ENCODE data around the gene DSCAML1.

Gene DSCAML1

DNA sequence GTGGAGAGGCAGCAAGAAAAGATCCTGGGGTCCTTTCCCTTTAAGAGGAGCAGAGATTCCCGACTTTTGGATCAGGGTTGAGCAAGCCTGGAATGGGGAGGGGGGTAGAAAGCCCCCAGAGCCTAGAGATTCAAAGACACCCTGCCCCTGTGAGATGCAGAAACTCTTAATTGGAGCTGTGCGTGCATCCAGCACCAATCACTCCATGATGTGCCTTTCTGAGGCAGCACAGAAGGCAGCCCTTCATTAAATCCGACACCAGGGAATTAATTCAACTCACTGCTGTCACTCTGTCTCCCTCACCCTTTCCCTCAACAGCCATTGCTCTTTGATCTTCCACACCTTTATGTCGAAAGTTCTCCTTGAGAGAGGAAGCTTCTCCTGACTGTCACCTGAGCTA is 43.0 kb downstream of the DSCAML1 start:
- Histone ChIP-seq H4K20me1 (ENCODE audit: insufficient read depth, low read length) (no peaks in the 10 kb centered on the region), H3K9ac (ENCODE audit: low read length) (no peak overlapping the region), H3K79me2 (ENCODE audit: insufficient read depth, low read length) (no peaks in the 10 kb centered on the region), H3K9me2 (ENCODE audit: low read depth, low read length) (no peaks in the 10 kb centered on the region), H3K4me3 (ENCODE audit: low read depth, low read length, poor library complexity, severe bottlenecking) (no peak overlapping the region), H3F3A (ENCODE audit: insufficient read depth, low read length) (no peaks in the 10 kb centered on the region), H2AFZ (ENCODE audit: low read length) (no peak overlapping the region), H3K9me3 (ENCODE audit: low read length) (no peaks in the 10 kb centered on the region), H3K4me1 (ENCODE audit: insufficient read depth, low read length, severe bottlenecking) (no peaks in the 10 kb centered on the region), H3K4me2 (ENCODE audit: low read length) (no peak overlapping the region), H3K27me3 (ENCODE audit: insufficient read depth, low read length) (no peaks in the 10 kb centered on the region), H3K36me3 (ENCODE audit: insufficient read depth, low read length) (no peaks in the 10 kb centered on the region), H3K27ac (ENCODE audit: low read depth, low read length, poor library complexity, severe bottlenecking) (no peak overlapping the region)
- TF ChIP-seq, protein P1, sequence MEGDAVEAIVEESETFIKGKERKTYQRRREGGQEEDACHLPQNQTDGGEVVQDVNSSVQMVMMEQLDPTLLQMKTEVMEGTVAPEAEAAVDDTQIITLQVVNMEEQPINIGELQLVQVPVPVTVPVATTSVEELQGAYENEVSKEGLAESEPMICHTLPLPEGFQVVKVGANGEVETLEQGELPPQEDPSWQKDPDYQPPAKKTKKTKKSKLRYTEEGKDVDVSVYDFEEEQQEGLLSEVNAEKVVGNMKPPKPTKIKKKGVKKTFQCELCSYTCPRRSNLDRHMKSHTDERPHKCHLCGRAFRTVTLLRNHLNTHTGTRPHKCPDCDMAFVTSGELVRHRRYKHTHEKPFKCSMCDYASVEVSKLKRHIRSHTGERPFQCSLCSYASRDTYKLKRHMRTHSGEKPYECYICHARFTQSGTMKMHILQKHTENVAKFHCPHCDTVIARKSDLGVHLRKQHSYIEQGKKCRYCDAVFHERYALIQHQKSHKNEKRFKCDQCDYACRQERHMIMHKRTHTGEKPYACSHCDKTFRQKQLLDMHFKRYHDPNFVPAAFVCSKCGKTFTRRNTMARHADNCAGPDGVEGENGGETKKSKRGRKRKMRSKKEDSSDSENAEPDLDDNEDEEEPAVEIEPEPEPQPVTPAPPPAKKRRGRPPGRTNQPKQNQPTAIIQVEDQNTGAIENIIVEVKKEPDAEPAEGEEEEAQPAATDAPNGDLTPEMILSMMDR (IDR thresholded peaks at IDR 0.05; ENCODE audit: low read length), result no peak
- TF ChIP-seq EZH2 (IDR thresholded peaks at IDR 0.05; ENCODE audit: borderline replicate concordance, low read length), result no peak

DNA sequence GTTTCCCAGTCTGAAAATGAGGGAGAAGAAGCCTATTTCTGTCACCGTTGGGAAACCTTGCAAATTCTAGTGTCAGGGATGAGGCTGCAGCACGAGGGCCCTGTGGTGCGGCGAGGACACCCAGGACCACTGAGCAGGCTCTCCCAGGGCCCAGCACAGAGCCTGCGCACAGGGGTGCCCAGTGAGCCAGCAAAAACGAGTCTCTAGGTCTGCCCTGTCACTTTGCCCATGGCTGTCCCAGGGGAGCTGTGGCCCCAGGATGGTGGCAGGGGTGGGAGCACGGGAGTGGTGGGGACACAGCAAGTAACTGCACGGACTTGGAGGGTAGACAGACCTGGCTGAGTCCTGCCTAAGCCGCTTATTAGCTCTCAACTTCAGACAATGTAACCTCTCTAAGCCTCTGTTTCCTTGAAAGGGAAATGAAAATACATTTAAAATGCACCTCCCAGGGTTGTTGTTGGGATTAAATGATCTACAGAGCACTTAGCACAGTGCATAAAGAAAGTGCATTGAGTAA is 44.2 kb downstream of the DSCAML1 start:
- Histone ChIP-seq H3F3A (ENCODE audit: insufficient read depth, low read length) (no peaks in the 10 kb centered on the region), H3K9ac (ENCODE audit: low read length) (no peak overlapping the region), H3K4me2 (ENCODE audit: low read length) (no peak overlapping the region), H3K79me2 (ENCODE audit: insufficient read depth, low read length) (no peaks in the 10 kb centered on the region), H3K4me3 (ENCODE audit: low read depth, low read length, poor library complexity, severe bottlenecking) (no peak overlapping the region), H4K20me1 (ENCODE audit: insufficient read depth, low read length) (no peaks in the 10 kb centered on the region), H3K9me3 (ENCODE audit: low read length) (no peaks in the 10 kb centered on the region), H3K27me3 (ENCODE audit: insufficient read depth, low read length) (no peaks in the 10 kb centered on the region), H3K27ac (ENCODE audit: low read depth, low read length, poor library complexity, severe bottlenecking) (no peak overlapping the region), H3K9me2 (ENCODE audit: low read depth, low read length) (no peaks in the 10 kb centered on the region), H3K4me1 (ENCODE audit: insufficient read depth, low read length, severe bottlenecking) (no peaks in the 10 kb centered on the region), H3K36me3 (ENCODE audit: insufficient read depth, low read length) (no peaks in the 10 kb centered on the region), H2AFZ (ENCODE audit: low read length) (no peak overlapping the region)
- TF ChIP-seq EZH2 (IDR thresholded peaks at IDR 0.05; ENCODE audit: borderline replicate concordance, low read length), result no peak
- TF ChIP-seq, protein P1 (IDR thresholded peaks at IDR 0.05; ENCODE audit: low read length), result no peak

DNA sequence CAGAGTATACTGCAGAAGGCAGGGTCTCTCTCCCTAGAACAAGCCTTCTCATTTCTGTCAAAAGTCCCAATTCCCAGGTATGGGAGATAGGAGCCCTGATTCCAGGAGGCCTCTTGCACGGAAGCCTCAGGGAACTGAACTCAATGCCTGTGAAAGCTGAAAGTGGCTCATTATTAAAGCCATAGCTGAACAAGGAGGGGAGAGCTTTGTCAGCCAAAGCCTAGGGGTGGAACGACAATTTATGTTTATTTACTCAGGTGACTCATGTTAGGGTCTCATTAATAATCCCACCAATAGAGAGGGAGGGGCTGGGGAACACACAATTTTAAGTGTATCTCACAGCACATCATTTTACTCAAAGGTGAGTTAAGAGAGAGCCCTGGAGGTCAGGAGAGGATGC is 44.9 kb downstream of the DSCAML1 start:
- no peak overlapping the region for H3K27ac ChIP-seq (ENCODE audit: low read depth, low read length, poor library complexity, severe bottlenecking)
- no peaks in the 10 kb centered on the region for H3K27me3 ChIP-seq (ENCODE audit: insufficient read depth, low read length)

More for the DNA sequence above, 44.9 kb downstream of the DSCAML1 start:
- no peaks in the 10 kb centered on the region for H3K4me1 ChIP-seq (ENCODE audit: insufficient read depth, low read length, severe bottlenecking)
- H3K4me2 ChIP-seq (ENCODE audit: low read length), result no peak overlapping the region
- TF ChIP-seq, protein P1 (IDR thresholded peaks at IDR 0.05; ENCODE audit: low read length), result no peak
- no peak for TF ChIP-seq EZH2 (IDR thresholded peaks at IDR 0.05; ENCODE audit: borderline replicate concordance, low read length)
- H3K9ac ChIP-seq (ENCODE audit: low read length), result no peak overlapping the region
- no peaks in the 10 kb centered on the region for H3K9me2 ChIP-seq (ENCODE audit: low read depth, low read length)
- no peaks in the 10 kb centered on the region for H3F3A ChIP-seq (ENCODE audit: insufficient read depth, low read length)
- H3K4me3 ChIP-seq (ENCODE audit: low read depth, low read length, poor library complexity, severe bottlenecking), result no peak overlapping the region
- H3K9me3 ChIP-seq (ENCODE audit: low read length), result no peaks in the 10 kb centered on the region
- H2AFZ ChIP-seq (ENCODE audit: low read length), result no peak overlapping the region
- H3K36me3 ChIP-seq (ENCODE audit: insufficient read depth, low read length), result no peaks in the 10 kb centered on the region
- H4K20me1 ChIP-seq (ENCODE audit: insufficient read depth, low read length), result no peaks in the 10 kb centered on the region
- H3K79me2 ChIP-seq (ENCODE audit: insufficient read depth, low read length), result no peaks in the 10 kb centered on the region

Data from OCI-LY1 (cell line).